GM12878 (cell line): ENCODE results near the gene TUFM. TPM values are rescaled to one million over a fixed set of nuclear protein-coding genes. Genes with fewer than 3 reads are reported as not detected.

Experiments
- ATF7 ChIP-seq: fragments of 450-650 bp; IDR thresholded peaks from 2 replicates; pipeline ENCODE4 v1.6.1; 2016; ENCODE audit warnings: low read depth, mild to moderate bottlenecking
- BCL3 ChIP-seq: IDR thresholded peaks from 2 replicates; pipeline ENCODE4 v1.6.1; 2011; ENCODE audit warnings: borderline replicate concordance, low read depth, mild to moderate bottlenecking, moderate library complexity, low read length; ENCODE audit not compliant: insufficient read depth, poor library complexity, severe bottlenecking
- HCFC1 ChIP-seq: fragments of 150-350 bp; IDR thresholded peaks from 2 replicates; pipeline ENCODE4 v1.6.1; 2014; ENCODE audit warnings: low read length
- JUNB ChIP-seq: IDR thresholded peaks from 2 replicates; pipeline ENCODE4 v1.6.1; 2016; ENCODE audit warnings: antibody characterized with exemption, mild to moderate bottlenecking
- NFYB ChIP-seq: IDR thresholded peaks from 2 replicates; pipeline ENCODE4 v1.6.1; 2011; ENCODE audit warnings: low read depth, mild to moderate bottlenecking, low read length, improper control_type of control experiment, moderate library complexity; ENCODE audit not compliant: insufficient read depth
- NR2F1 ChIP-seq: fragments of 450-650 bp; conservative IDR thresholded peaks from 2 replicates; pipeline ENCODE4 v1.6.1; 2017; ENCODE audit warnings: mild to moderate bottlenecking
- NRF1 ChIP-seq: conservative IDR thresholded peaks from 2 replicates; pipeline ENCODE4 v1.6.1; 2011; ENCODE audit warnings: mild to moderate bottlenecking, low read depth, low read length, improper control_type of control experiment
- RBBP5 ChIP-seq: fragments of 200-600 bp; sonication (generic); conservative IDR thresholded peaks from 2 replicates; pipeline ENCODE4 v1.6.1; 2016
- SMC3 ChIP-seq: IDR thresholded peaks from 2 replicates; pipeline ENCODE4 v1.6.1; 2011; ENCODE audit warnings: low read length, improper control_type of control experiment, borderline replicate concordance
- STAT1 ChIP-seq: fragments of 450-650 bp; conservative IDR thresholded peaks from 2 replicates; pipeline ENCODE4 v1.6.1; 2014; ENCODE audit warnings: antibody characterized with exemption, mild to moderate bottlenecking
- SUPT20H ChIP-seq: IDR thresholded peaks from 2 replicates; pipeline ENCODE4 v1.6.1; 2011; ENCODE audit warnings: low read depth, mild to moderate bottlenecking, low read length, moderate library complexity, borderline replicate concordance; ENCODE audit not compliant: control insufficient read depth
- TBL1XR1 ChIP-seq: IDR thresholded peaks from 2 replicates; pipeline ENCODE4 v1.6.1; 2012; ENCODE audit warnings: low read depth, low read length, improper control_type of control experiment
- ZNF687 ChIP-seq: fragments of 450-650 bp; IDR thresholded peaks from 2 replicates; pipeline ENCODE4 v1.6.1; 2017; ENCODE audit warnings: mild to moderate bottlenecking, moderate library complexity
- polyA plus RNA-seq, 11 experiments: library from polyadenylated mRNA; depleted of rRNA in 4 of 11; unstranded in 6 of 11; stranded (reverse) in 5 of 11; fragments of >200 nt; fragmentation: Nextera tagmentation in 4 of 11; fragmentation: Illumina TruSeq in 1 of 11; extraction: Ambion mirVana in 4 of 11; extraction: Trizol in 1 of 11; gene quantifications; 1 replicate in 1 of 11; 2 replicates in 10 of 11; pipeline versions ENCODE4 v1.2.1 to v1.2.3, GENCODE V29; 2011 to 2016; ENCODE audit warnings: inconsistent platforms in 2 of 11, missing spikeins in 2 of 11, low read depth in 1 of 11
- total RNA-seq, 4 experiments: library from RNA; depleted of rRNA in 3 of 4; stranded (reverse); fragments of >200 nt in 3 of 4; fragmentation: Illumina TruSeq in 1 of 4; extraction: Trizol in 1 of 4; gene quantifications; 2 replicates each; pipeline versions ENCODE4 v1.2.1 to v1.2.3, GENCODE V29; 2013 to 2021
- TF ChIP-seq, protein P1 (sequence below): fragments of 450-650 bp; IDR thresholded peaks from 2 replicates; pipeline ENCODE4 v1.6.1; 2017; ENCODE audit warnings: mild to moderate bottlenecking, moderate library complexity
- TF ChIP-seq, protein P2 (sequence below): fragments of 450-650 bp; IDR thresholded peaks from 2 replicates; pipeline ENCODE4 v1.6.1; 2014; ENCODE audit warnings: mild to moderate bottlenecking
- TF ChIP-seq, protein P3 (sequence below): fragments of 450-650 bp; formaldehyde crosslinking; IDR thresholded peaks from 2 replicates; pipeline ENCODE4 v1.4.0; 2022; ENCODE audit warnings: mild to moderate bottlenecking, moderate library complexity

TUFM gene
- total and polyA plus RNA-seq, 10 of the 15 experiments (the other 5 are each of a cell fraction or from before 2014, with no cell fraction given), result 23.4 to 354 (median 182) TPM

DNA sequence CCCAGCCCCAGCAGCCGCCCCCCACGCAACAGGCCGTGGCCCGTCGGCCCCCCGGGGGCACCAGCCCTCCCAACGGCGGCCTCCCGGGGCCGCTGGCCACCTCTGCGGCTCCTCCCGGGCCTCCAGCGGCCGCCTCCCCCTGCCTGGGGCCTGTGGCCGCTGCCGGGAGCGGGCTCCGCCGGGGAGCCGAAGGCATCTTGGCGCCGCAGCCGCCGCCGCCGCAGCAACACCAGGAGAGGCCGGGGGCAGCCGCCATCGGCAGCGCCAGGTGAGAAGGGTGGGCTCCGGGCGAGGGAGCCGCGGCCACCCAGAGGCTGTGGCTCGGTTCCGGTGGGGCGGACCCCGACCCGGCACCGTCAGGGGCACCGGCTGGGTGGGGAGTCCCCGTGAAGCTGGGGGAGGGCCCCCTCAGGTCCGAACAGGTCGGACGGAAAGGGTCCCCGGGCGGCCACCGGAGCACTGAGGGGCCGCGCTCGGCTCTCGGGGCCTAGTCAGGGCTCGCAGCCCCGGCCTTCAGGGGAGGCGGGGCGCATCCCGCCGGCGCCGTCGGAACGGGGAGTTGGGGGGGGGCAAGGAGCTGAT, 22.8 kb downstream of the TUFM start (continued):
- no peak for TF ChIP-seq BCL3
- TF ChIP-seq STAT1, result no peak
- TF ChIP-seq HCFC1, result no peak
- no peak for TF ChIP-seq SUPT20H
- TF ChIP-seq RBBP5, result no peak
- TF ChIP-seq TBL1XR1, result no peak
- no peak for TF ChIP-seq NRF1
- TF ChIP-seq, protein P1, sequence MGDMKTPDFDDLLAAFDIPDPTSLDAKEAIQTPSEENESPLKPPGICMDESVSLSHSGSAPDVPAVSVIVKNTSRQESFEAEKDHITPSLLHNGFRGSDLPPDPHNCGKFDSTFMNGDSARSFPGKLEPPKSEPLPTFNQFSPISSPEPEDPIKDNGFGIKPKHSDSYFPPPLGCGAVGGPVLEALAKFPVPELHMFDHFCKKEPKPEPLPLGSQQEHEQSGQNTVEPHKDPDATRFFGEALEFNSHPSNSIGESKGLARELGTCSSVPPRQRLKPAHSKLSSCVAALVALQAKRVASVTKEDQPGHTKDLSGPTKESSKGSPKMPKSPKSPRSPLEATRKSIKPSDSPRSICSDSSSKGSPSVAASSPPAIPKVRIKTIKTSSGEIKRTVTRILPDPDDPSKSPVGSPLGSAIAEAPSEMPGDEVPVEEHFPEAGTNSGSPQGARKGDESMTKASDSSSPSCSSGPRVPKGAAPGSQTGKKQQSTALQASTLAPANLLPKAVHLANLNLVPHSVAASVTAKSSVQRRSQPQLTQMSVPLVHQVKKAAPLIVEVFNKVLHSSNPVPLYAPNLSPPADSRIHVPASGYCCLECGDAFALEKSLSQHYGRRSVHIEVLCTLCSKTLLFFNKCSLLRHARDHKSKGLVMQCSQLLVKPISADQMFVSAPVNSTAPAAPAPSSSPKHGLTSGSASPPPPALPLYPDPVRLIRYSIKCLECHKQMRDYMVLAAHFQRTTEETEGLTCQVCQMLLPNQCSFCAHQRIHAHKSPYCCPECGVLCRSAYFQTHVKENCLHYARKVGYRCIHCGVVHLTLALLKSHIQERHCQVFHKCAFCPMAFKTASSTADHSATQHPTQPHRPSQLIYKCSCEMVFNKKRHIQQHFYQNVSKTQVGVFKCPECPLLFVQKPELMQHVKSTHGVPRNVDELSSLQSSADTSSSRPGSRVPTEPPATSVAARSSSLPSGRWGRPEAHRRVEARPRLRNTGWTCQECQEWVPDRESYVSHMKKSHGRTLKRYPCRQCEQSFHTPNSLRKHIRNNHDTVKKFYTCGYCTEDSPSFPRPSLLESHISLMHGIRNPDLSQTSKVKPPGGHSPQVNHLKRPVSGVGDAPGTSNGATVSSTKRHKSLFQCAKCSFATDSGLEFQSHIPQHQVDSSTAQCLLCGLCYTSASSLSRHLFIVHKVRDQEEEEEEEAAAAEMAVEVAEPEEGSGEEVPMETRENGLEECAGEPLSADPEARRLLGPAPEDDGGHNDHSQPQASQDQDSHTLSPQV, result no peak
- no peak for TF ChIP-seq NR2F1
- TF ChIP-seq SMC3, result no peak
- no peak for TF ChIP-seq JUNB
- TF ChIP-seq ZNF687, result 0 out of 2 replicates have a peak, but pooled peaks have one; percentile 47
- TF ChIP-seq, protein P2, sequence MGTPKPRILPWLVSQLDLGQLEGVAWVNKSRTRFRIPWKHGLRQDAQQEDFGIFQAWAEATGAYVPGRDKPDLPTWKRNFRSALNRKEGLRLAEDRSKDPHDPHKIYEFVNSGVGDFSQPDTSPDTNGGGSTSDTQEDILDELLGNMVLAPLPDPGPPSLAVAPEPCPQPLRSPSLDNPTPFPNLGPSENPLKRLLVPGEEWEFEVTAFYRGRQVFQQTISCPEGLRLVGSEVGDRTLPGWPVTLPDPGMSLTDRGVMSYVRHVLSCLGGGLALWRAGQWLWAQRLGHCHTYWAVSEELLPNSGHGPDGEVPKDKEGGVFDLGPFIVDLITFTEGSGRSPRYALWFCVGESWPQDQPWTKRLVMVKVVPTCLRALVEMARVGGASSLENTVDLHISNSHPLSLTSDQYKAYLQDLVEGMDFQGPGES, result no peak
- TF ChIP-seq, protein P3, sequence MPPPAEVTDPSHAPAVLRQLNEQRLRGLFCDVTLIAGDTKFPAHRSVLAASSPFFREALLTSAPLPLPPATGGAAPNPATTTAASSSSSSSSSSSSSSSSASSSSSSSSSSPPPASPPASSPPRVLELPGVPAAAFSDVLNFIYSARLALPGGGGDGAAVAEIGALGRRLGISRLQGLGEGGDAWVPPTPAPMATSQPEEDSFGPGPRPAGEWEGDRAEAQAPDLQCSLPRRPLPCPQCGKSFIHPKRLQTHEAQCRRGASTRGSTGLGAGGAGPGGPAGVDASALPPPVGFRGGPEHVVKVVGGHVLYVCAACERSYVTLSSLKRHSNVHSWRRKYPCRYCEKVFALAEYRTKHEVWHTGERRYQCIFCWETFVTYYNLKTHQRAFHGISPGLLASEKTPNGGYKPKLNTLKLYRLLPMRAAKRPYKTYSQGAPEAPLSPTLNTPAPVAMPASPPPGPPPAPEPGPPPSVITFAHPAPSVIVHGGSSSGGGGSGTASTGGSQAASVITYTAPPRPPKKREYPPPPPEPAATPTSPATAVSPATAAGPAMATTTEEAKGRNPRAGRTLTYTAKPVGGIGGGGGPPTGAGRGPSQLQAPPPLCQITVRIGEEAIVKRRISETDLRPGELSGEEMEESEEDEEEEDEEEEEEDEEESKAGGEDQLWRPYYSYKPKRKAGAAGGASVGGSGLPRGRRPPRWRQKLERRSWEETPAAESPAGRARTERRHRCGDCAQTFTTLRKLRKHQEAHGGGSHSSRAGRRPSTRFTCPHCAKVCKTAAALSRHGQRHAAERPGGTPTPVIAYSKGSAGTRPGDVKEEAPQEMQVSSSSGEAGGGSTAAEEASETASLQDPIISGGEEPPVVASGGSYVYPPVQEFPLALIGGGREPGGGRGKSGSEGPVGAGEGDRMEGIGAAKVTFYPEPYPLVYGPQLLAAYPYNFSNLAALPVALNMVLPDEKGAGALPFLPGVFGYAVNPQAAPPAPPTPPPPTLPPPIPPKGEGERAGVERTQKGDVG, result no peak
- TF ChIP-seq ATF7, result no peak
- TF ChIP-seq NFYB, result no peak
